MM.1S (cell line): ENCODE data around the gene OR2T10.
"Not testable (repeated sequence)": the region's sequence is repeated elsewhere in the genome, so short reads cannot be mapped to it uniquely, and the experiment has no call there.

Experiments used
- DNase-seq: peaks from one replicate; pipeline ENCODE4 v3.0.0-alpha.2; 2015
- H2AFZ ChIP-seq: fragments of 300-600 bp; sonication (generic); 2 replicates; pipeline ENCODE4 v1.6.0; 2016; ENCODE audit warnings: antibody characterized with exemption, low read length
- H3F3A ChIP-seq: fragments of 300-600 bp; sonication (generic); 2 replicates; pipeline ENCODE4 v1.6.1; 2016; ENCODE audit warnings: mild to moderate bottlenecking, antibody characterized with exemption, low read length, moderate library complexity, mixed read lengths; ENCODE audit not compliant: insufficient read depth
- H3K27ac ChIP-seq: fragments of 300-600 bp; sonication (generic); 2 replicates; pipeline ENCODE4 v1.5.1; 2016; ENCODE audit warnings: mild to moderate bottlenecking, low read length
- H3K27me3 ChIP-seq: fragments of 300-600 bp; sonication (generic); replicated peaks from 2 replicates; pipeline ENCODE4 v1.6.0; 2016; ENCODE audit warnings: low read length; ENCODE audit not compliant: insufficient read depth
- H3K36me3 ChIP-seq: fragments of 300-600 bp; sonication (generic); replicated peaks from 2 replicates; pipeline ENCODE4 v1.6.1; 2016; ENCODE audit warnings: mild to moderate bottlenecking, low read length, mixed read lengths; ENCODE audit not compliant: insufficient read depth
- H3K4me1 ChIP-seq: fragments of 300-600 bp; sonication (generic); 2 replicates; pipeline ENCODE4 v1.6.1; 2016; ENCODE audit warnings: low read length, mixed read lengths
- H3K4me2 ChIP-seq: fragments of 300-600 bp; sonication (generic); 2 replicates; pipeline ENCODE4 v1.6.0; 2016; ENCODE audit warnings: low read depth, low read length
- H3K4me3 ChIP-seq: fragments of 300-600 bp; sonication (generic); 2 replicates; pipeline ENCODE4 v1.5.1; 2016; ENCODE audit warnings: low read length, mixed read lengths
- H3K79me2 ChIP-seq: fragments of 300-600 bp; sonication (generic); 2 replicates; pipeline ENCODE4 v1.6.1; 2016; ENCODE audit warnings: mixed run types, low read length, mixed read lengths
- H3K9ac ChIP-seq: fragments of 300-600 bp; sonication (generic); 2 replicates; pipeline ENCODE4 v1.6.1; 2016; ENCODE audit warnings: low read length, mixed read lengths
- H3K9me2 ChIP-seq: fragments of 300-600 bp; sonication (generic); replicated peaks from 2 replicates; pipeline ENCODE4 v1.6.1; 2016; ENCODE audit warnings: mild to moderate bottlenecking, low read length, mixed read lengths; ENCODE audit not compliant: insufficient read depth
- H3K9me3 ChIP-seq: fragments of 300-600 bp; sonication (generic); replicated peaks from 2 replicates; pipeline ENCODE4 v1.6.1; 2016; ENCODE audit warnings: mild to moderate bottlenecking, low read length, mixed read lengths; ENCODE audit not compliant: insufficient read depth
- H4K20me1 ChIP-seq: fragments of 300-600 bp; sonication (generic); 2 replicates; pipeline ENCODE4 v1.6.1; 2016; ENCODE audit warnings: mild to moderate bottlenecking, low read length, moderate library complexity, mixed read lengths; ENCODE audit not compliant: insufficient read depth
- EZH2 ChIP-seq: fragments of 300-600 bp; sonication (generic); optimal IDR thresholded peaks from 2 replicates; pipeline ENCODE3; 2017; ENCODE audit warnings: low read depth, mild to moderate bottlenecking, antibody characterized with exemption, low read length, mixed read lengths
- EZH2phosphoT487 ChIP-seq: fragments of 300-600 bp; sonication (generic); IDR thresholded peaks from 2 replicates; pipeline ENCODE4 v1.6.1; 2018; ENCODE audit warnings: antibody characterized with exemption, low read length
- TF ChIP-seq, protein P1 (sequence below): fragments of 300-600 bp; sonication (generic); IDR thresholded peaks from 2 replicates; pipeline ENCODE4 v1.5.1; 2016; ENCODE audit warnings: antibody characterized with exemption, low read length, mixed read lengths

Gene OR2T10

DNA sequence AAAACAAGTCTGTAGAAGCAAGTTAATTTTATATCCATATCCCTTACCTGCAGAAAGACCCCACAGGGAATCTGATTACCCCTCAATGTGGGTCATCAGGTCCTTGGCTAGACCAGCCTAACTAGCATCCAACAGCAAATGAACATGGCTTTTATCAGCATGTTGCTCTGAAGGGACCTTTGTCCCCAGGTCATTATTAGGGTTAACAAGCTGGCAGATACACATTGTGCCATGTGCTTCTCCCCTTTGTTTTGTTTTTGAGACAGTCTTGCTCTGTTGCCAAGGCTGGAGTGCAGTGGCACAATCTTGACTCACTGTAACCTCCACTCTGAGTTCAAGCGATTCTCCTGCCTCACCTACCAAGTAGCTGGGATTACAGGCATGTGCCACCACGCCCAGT, 37.5 kb upstream of the OR2T10 start, which contains the start of gene OR2T11:
Gene OR2T11, minus strand, starts transcription at position 101 of the 400 bp plus-strand sequence. CDS start 7,963 bp downstream, outside the sequence.
- not testable (repeated sequence) for H3K9me3 ChIP-seq, H3K27ac ChIP-seq, H4K20me1 ChIP-seq, H3K4me2 ChIP-seq, H3K27me3 ChIP-seq, H2AFZ ChIP-seq, H3K4me1 ChIP-seq, H3K36me3 ChIP-seq, H3K4me3 ChIP-seq, H3F3A ChIP-seq, H3K79me2 ChIP-seq, H3K9me2 ChIP-seq, H3K9ac ChIP-seq, DNase-seq

DNA sequence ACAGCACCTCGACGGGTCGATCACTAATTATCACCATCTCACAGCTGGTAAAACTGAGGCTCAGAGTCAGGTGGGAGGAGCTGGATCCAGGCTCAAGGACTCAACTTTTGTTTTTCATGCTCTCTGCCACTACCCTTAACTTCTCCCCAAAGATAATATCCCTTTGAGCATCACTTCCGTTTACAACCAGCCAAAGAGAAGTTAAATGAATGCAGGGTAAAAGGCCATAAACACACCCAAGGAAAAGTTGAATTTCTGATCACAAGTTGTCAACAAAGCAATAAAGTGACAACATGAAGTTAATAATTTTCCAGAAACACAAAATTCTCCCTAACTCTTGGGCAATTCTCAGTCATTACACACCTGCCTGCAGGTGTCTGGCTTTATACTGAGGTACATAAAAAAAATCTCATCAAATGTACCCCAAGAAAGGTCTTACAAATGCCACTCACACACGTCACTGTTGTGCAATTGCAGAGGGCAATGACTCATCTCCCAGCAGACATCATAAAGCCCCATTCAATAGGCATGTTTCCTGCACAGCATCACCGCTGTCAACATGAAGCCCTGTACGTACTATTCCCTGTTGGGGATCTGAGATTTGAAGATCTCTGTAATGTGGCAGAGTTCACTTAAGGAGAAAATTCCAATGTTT, 34.0 kb upstream of the OR2T10 start:
- Histone ChIP-seq H2AFZ (no peak overlapping the region), H3K4me1 (no peaks in the 10 kb centered on the region), H3K4me3 (no peak overlapping the region), H3K36me3 (no peaks in the 10 kb centered on the region), H3K9me2 (no peaks in the 10 kb centered on the region), H3K27me3 (no peaks in the 10 kb centered on the region), H3K9me3 (no peaks in the 10 kb centered on the region), H3K79me2 (no peaks in the 10 kb centered on the region), H3K27ac (no peak overlapping the region), H3F3A (no peaks in the 10 kb centered on the region), H3K4me2 (no peak overlapping the region), H4K20me1 (no peaks in the 10 kb centered on the region), H3K9ac (no peak overlapping the region)
- TF ChIP-seq EZH2phosphoT487: no peak
- TF ChIP-seq, protein P1, sequence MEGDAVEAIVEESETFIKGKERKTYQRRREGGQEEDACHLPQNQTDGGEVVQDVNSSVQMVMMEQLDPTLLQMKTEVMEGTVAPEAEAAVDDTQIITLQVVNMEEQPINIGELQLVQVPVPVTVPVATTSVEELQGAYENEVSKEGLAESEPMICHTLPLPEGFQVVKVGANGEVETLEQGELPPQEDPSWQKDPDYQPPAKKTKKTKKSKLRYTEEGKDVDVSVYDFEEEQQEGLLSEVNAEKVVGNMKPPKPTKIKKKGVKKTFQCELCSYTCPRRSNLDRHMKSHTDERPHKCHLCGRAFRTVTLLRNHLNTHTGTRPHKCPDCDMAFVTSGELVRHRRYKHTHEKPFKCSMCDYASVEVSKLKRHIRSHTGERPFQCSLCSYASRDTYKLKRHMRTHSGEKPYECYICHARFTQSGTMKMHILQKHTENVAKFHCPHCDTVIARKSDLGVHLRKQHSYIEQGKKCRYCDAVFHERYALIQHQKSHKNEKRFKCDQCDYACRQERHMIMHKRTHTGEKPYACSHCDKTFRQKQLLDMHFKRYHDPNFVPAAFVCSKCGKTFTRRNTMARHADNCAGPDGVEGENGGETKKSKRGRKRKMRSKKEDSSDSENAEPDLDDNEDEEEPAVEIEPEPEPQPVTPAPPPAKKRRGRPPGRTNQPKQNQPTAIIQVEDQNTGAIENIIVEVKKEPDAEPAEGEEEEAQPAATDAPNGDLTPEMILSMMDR: no peak
- no peak for TF ChIP-seq EZH2
- DNase-seq: no peak

DNA sequence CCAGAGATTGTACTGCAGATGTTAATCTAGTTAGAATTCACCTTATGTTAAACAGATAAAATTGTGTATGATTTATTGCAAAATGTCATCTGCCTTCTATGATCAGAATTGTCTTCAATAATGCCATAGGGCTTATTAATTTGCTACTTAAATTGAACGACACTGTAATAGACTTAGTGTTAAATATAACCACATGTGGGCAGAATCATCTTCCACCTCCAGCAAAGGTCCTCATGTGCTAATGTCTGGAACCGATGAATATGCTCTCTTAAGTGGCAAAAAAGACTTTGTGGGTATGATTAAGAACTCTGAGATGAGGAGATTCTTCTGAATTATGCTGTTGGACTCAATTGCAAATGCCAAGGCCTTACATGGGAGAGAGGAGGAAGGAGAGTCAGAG, 33.1 kb upstream of the OR2T10 start:
- Histone ChIP-seq H3K4me2 (no peak overlapping the region), H3K4me1 (no peaks in the 10 kb centered on the region), H2AFZ (no peak overlapping the region), H4K20me1 (no peaks in the 10 kb centered on the region), H3K4me3 (no peak overlapping the region), H3F3A (no peaks in the 10 kb centered on the region), H3K27me3 (no peaks in the 10 kb centered on the region), H3K27ac (no peak overlapping the region), H3K79me2 (no peaks in the 10 kb centered on the region), H3K9me3 (no peaks in the 10 kb centered on the region), H3K36me3 (no peaks in the 10 kb centered on the region), H3K9me2 (no peaks in the 10 kb centered on the region), H3K9ac (no peak overlapping the region)
- no peak for DNase-seq
- TF ChIP-seq EZH2phosphoT487 (no peak), EZH2 (no peak)
- TF ChIP-seq, protein P1: no peak

DNA sequence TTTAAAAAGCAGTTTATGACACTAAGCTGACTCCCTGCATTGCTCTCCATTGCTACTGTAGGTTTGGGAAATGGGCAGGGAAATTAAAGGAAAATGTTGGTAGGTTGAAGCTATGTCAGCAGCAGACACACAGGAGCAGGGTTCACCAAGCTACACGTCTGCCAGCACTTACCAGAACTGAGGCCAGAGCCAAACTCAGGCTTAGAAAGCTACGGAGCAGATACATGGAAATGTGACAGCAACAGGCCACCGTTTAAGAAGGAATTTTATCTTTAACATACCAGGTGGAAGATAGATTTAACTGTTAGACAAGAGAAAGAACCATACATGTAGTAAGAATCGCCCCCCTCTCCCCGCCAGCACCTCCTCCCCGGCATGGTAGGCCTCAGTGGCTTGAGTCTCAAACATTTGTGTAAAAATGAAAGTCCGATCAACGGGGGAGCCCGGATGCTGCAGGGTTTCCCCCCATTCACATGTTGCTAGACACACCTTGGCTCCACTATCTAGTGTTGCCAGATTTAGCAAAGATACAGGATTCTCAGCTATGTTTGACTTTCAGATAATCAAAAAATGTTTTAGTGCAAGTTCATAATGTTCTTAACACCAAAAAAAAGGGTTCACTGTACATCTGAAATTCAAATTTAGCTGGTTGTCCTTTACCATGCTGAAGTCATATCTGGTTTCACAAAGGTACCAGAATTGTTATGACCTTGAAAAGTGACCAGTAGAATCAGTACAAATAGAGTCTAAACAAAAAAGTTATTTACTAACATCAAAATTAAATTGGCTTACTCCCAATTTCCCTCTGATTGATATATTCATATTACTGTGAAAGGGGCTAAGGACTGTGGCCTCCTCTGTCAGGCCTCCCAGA, 30.7 kb upstream of the OR2T10 start:
- H3K4me3 ChIP-seq: no peak overlapping the region
- H3F3A ChIP-seq: no peaks in the 10 kb centered on the region
- no peaks in the 10 kb centered on the region for H3K4me1 ChIP-seq
- H2AFZ ChIP-seq: no peak overlapping the region
- no peaks in the 10 kb centered on the region for H3K36me3 ChIP-seq
- no peaks in the 10 kb centered on the region for H3K27me3 ChIP-seq
- no peak overlapping the region for H3K27ac ChIP-seq
- DNase-seq: no peak
- H3K9me3 ChIP-seq: no peaks in the 10 kb centered on the region
- H3K4me2 ChIP-seq: no peak overlapping the region
- H3K79me2 ChIP-seq: no peaks in the 10 kb centered on the region
- TF ChIP-seq, protein P1: no peak
- TF ChIP-seq EZH2phosphoT487: no peak
- TF ChIP-seq EZH2: no peak
- no peaks in the 10 kb centered on the region for H4K20me1 ChIP-seq
- no peaks in the 10 kb centered on the region for H3K9me2 ChIP-seq
- no peak overlapping the region for H3K9ac ChIP-seq
